ENCODE results near the gene VSIG4.

The VSIG4 gene

DNA sequence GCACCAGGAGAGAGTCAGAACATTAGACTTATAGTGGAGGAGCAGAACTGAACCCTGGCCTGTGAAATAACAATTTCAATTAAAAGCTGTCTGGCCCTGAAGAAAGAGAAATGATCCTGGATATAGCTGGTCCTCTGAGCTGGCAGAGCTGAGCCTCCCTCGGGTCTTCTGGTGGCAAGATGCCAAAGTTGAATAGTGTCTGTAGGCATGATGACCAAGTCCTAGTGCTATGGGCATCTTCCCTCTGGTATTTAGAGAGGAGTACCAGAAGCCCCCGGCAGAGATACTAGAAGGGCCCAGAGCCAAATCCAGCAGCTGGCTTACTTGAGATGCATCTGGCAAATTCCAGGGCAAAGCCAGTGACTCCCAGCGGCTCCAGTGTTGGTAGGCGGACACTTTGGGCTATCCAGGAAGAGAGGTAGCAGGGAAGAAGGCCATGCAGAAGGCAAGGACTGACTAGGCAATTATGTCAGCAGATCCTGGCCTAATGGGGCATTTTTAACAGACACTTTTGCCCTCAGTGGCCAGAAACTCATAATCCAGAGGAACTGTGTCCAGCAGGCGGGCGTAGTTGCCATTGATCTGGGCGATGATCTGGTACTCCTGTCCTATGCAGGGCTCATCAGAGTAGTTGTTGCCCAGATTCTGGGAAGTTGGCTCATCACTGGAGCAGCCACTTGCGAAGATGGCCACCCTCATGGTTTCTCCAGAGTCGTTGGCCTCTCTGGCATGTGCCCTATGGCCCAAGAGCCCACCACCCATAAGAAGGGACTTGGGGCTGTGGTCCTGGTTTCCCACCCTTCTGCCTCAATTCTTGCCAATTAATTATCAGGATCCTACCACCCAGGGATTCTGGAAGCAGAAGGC, 17.9 kb downstream of the VSIG4 start:
- no peak overlapping the region for H3K4me3 ChIP-seq (replicated peaks; ENCODE audit: insufficient read depth, low read length)
- peak in 1 of 2 experiments; percentile 74 for DNase-seq (ENCODE audit: low read depth in 1 of 2, low spot score in 1 of 2)
- TF ChIP-seq GABPA (IDR thresholded peaks at IDR 0.05; ENCODE audit: low read depth) (no peak), POLR2AphosphoS5 (IDR thresholded peaks at IDR 0.05; ENCODE audit: low read depth) (peak; percentile 88)
- peak overlapping the region; percentile 100 for H3K27ac ChIP-seq (replicated peaks)
- H3K27me3 ChIP-seq (ENCODE audit: insufficient read depth, poor library complexity, severe bottlenecking) = no peaks in the 10 kb centered on the region

DNA sequence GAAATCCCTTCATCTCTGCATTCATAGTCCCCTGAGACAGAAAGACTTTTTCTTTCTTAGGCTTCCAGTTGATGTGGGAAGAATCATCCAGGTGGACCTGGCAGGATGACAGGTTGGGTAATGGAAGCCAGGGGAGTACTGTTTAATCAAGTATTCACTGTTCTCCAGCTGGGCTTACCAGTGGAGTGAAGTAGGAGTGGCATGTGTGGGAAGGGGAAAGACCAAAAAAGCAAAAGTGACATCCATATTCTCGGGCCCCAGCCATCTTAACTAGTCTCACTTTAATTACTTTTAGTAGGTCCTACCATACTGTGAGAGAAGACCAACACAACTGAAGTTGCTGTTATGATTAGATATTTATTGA, 18.5 kb downstream of the VSIG4 start:
- TF ChIP-seq CTCF (IDR thresholded peaks at IDR 0.05; ENCODE audit: insufficient read depth, low read length) = no peak
- TF ChIP-seq POLR2AphosphoS5 (IDR thresholded peaks at IDR 0.05; ENCODE audit: low read depth) = peak; percentile 64
- TF ChIP-seq REST (IDR thresholded peaks at IDR 0.05; ENCODE audit: insufficient replicate concordance, low read depth) = no peak
- TF ChIP-seq SPI1 (IDR thresholded peaks at IDR 0.05; ENCODE audit: borderline replicate concordance, low read depth) = no peak
- TF ChIP-seq GABPA (IDR thresholded peaks at IDR 0.05; ENCODE audit: low read depth) = no peak
- DNase-seq (ENCODE audit: low read depth in 1 of 2, low spot score in 1 of 2) = peak in 1 of 2 experiments; percentile 80
- H3K27ac ChIP-seq (replicated peaks) = peak overlapping the region; percentile 100

GRCh38 chrX:66020631-66021334, 19.1 kb downstream of the VSIG4 start:
- H3K27ac ChIP-seq (replicated peaks) = peak overlapping the region; percentile 100
- no peak overlapping the region for H3K4me3 ChIP-seq (replicated peaks; ENCODE audit: insufficient read depth, low read length)
- DNase-seq (ENCODE audit: low read depth in 1 of 2, low spot score in 1 of 2) = peak in 1 of 2 experiments; percentile 83
- TF ChIP-seq CTCF (IDR thresholded peaks at IDR 0.05; ENCODE audit: insufficient read depth, low read length) (no peak), GABPA (IDR thresholded peaks at IDR 0.05; ENCODE audit: low read depth) (no peak), POLR2AphosphoS5 (IDR thresholded peaks at IDR 0.05; ENCODE audit: low read depth) (peak; percentile 85)
- no peaks in the 10 kb centered on the region for H3K27me3 ChIP-seq (ENCODE audit: insufficient read depth, poor library complexity, severe bottlenecking)

More for the DNA sequence above, 18.5 kb downstream of the VSIG4 start:
- H3K27me3 ChIP-seq (ENCODE audit: insufficient read depth, poor library complexity, severe bottlenecking) = no peaks in the 10 kb centered on the region
- H3K4me3 ChIP-seq (replicated peaks; ENCODE audit: insufficient read depth, low read length) = no peak overlapping the region

GRCh38 chrX:66019974-66020373, 19.9 kb downstream of the VSIG4 start:
- TF ChIP-seq GABPA (IDR thresholded peaks at IDR 0.05; ENCODE audit: low read depth) (no peak), POLR2AphosphoS5 (IDR thresholded peaks at IDR 0.05; ENCODE audit: low read depth) (no peak), CTCF (IDR thresholded peaks at IDR 0.05; ENCODE audit: insufficient read depth, low read length) (no peak), SPI1 (IDR thresholded peaks at IDR 0.05; ENCODE audit: borderline replicate concordance, low read depth) (no peak), REST (IDR thresholded peaks at IDR 0.05; ENCODE audit: insufficient replicate concordance, low read depth) (no peak)
- H3K4me3 ChIP-seq (replicated peaks; ENCODE audit: insufficient read depth, low read length) = no peak overlapping the region
- DNase-seq (ENCODE audit: low read depth in 1 of 2, low spot score in 1 of 2) = peak in 1 of 2 experiments; percentile 44
- H3K27ac ChIP-seq (replicated peaks) = peak overlapping the region; percentile 100
- no peaks in the 10 kb centered on the region for H3K27me3 ChIP-seq (ENCODE audit: insufficient read depth, poor library complexity, severe bottlenecking)
